Measurements from ENCODE around the gene FMNL3. TPM values are rescaled to one million over a fixed set of nuclear protein-coding genes. Genes with fewer than 3 reads are reported as not detected.

FMNL3 gene
- total RNA-seq, 1 experiment from 2014 or later: 3.5 TPM

DNA sequence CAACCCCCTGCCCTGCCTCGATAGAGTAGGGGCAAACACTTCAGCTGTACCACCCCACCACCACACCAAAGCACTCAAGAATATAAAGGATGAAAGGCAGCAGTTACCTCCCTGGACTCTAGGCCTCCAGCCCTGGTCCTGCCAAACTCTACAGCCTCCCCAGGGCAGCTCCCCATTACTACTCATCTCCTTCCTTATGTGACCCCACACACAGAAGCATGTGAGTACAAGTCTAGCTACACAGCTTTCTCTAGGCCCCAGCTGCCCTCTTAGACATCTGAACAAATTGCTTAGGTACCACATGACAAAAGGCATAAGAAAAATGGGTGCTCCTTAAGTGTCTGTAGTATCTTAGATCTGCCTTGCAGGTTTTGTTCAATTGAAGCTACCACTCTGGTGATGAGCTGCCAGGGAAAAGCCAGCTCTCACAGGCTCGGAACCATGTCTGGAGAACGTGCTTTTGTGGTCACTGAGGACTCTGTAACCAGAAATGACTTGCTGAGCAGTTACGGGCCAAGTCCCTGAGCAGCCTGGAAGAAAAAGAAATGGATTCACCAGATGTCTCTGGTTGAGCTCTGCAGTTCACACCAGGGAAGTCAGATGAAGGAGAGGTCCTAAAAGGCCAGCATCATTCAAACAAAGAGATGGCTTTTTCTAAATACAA, 32.8 kb downstream of the FMNL3 start:
- CTCF ChIA-PET: interaction anchor here (1.3 kb wide), 1 partner anchor 67 kb away, joined by 3 read pairs; the partner anchor contains the start of gene TMBIM6

DNA sequence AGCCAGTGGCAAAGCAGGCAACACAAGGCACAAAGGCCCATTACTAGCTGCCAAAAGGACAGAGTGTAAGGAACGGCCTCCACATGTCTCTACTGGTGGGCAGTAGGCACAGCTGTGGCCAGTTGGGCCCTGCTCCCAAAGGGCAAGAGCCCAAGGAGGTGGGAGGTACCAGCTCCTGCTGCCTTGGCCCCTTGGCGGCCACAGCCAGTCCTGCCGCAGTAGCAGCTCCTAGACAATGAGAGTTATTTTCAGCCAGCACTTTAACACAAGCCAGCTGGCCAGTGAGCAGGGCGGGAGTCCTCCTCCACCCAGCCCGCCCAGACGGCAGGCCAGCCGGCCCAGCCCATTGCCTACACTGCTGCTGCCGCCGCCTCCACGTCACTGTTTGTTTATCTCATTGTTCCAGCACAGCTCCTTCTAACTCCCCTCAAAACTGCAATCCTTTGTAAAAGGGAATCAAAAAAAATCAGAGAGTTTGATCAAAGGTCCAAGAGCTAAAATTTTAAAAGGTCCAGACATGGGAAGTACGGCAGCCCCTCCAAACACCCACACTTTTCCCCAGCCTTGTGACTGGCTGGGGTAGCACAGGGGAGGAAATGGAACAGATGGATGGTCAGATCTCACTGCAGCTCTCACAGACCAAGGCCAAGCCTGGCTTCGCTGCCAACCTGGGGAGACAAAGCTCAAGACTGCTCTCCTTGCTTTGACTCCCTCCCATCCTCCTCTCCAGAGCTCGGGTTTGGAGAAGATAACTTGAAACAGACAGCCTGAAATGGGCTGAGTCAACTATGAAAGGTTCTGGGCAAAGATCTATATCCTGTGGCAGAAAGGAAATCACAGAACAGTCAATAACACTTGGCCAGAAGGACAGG, 33.5 kb downstream of the FMNL3 start:
- ChIA-PET RAD21 (ENCODE audit: low non-redundant PET in 1 of 2, low total read pairs in 2 of 2, uncharacterized antibody in 2 of 2, unreplicated experiment in 2 of 2) (no interaction called here), CTCF (interaction anchor here (1.3 kb wide), 1 partner anchor 68 kb away, joined by 3 read pairs; the partner anchor contains the start of gene TMBIM6), POLR2A (interaction anchor here (1.1 kb wide), 1 partner anchor 68 kb away, joined by 3 read pairs; the partner anchor contains the start of gene TMBIM6)
- Histone ChIP-seq H3K9me2 (ENCODE audit: insufficient read depth) (no peaks in the 10 kb centered on the region), H3K4me2 (ENCODE audit: low read length) (no peak overlapping the region), H3K9ac (ENCODE audit: low read length) (no peak overlapping the region), H2AFZ (ENCODE audit: low read depth, low read length, poor library complexity, severe bottlenecking) (no peak overlapping the region), H3K79me2 (ENCODE audit: insufficient read depth, low read length) (no peaks in the 10 kb centered on the region), H4K20me1 (ENCODE audit: insufficient read depth) (no peaks in the 10 kb centered on the region), H3K9me3 (ENCODE audit: control insufficient read depth in 1 of 2, insufficient read depth in 1 of 2, low read depth in 1 of 2, low read length in 2 of 2) (no peaks in the 10 kb centered on the region), H3K4me3 (replicated peaks in 1 of 2; ENCODE audit: low read depth in 1 of 2, low read length in 2 of 2) (no peak overlapping the region), H3K36me3 (ENCODE audit: control insufficient read depth in 1 of 2, insufficient read depth in 2 of 2, low read length in 2 of 2) (no peaks in the 10 kb centered on the region), H3K27ac (ENCODE audit: low read depth, low read length) (no peak overlapping the region), H3K4me1 (ENCODE audit: control insufficient read depth in 1 of 2, insufficient read depth in 2 of 2, low read length in 2 of 2) (no peaks in the 10 kb centered on the region), H3K27me3 (ENCODE audit: insufficient read depth, low read length) (no peaks in the 10 kb centered on the region)
- ATAC-seq (no peak), DNase-seq (ENCODE audit: low read depth, low spot score) (no peak)
- no TSS peak for BruUV-seq (replicated peaks)
- intact Hi-C loops (cut with micrococcal nuclease): no loop called here
- TF ChIP-seq POLR2A (IDR thresholded peaks at IDR 0.05; ENCODE audit: borderline replicate concordance, extremely low read depth, insufficient read depth, insufficient read length) (no peak), ELF1 (IDR thresholded peaks at IDR 0.05; ENCODE audit: borderline replicate concordance, low read depth) (no peak), FOSL1 (IDR thresholded peaks at IDR 0.05; ENCODE audit: low read depth) (no peak)
- TF ChIP-seq, protein P1, sequence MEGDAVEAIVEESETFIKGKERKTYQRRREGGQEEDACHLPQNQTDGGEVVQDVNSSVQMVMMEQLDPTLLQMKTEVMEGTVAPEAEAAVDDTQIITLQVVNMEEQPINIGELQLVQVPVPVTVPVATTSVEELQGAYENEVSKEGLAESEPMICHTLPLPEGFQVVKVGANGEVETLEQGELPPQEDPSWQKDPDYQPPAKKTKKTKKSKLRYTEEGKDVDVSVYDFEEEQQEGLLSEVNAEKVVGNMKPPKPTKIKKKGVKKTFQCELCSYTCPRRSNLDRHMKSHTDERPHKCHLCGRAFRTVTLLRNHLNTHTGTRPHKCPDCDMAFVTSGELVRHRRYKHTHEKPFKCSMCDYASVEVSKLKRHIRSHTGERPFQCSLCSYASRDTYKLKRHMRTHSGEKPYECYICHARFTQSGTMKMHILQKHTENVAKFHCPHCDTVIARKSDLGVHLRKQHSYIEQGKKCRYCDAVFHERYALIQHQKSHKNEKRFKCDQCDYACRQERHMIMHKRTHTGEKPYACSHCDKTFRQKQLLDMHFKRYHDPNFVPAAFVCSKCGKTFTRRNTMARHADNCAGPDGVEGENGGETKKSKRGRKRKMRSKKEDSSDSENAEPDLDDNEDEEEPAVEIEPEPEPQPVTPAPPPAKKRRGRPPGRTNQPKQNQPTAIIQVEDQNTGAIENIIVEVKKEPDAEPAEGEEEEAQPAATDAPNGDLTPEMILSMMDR (IDR thresholded peaks at IDR 0.05 in 2 of 3, conservative IDR thresholded peaks at IDR 0.05 in 1 of 3; ENCODE audit: borderline replicate concordance in 1 of 3, insufficient read depth in 1 of 3, low read depth in 2 of 3, low read length in 2 of 3): no peak
- TF ChIP-seq, protein P2, sequence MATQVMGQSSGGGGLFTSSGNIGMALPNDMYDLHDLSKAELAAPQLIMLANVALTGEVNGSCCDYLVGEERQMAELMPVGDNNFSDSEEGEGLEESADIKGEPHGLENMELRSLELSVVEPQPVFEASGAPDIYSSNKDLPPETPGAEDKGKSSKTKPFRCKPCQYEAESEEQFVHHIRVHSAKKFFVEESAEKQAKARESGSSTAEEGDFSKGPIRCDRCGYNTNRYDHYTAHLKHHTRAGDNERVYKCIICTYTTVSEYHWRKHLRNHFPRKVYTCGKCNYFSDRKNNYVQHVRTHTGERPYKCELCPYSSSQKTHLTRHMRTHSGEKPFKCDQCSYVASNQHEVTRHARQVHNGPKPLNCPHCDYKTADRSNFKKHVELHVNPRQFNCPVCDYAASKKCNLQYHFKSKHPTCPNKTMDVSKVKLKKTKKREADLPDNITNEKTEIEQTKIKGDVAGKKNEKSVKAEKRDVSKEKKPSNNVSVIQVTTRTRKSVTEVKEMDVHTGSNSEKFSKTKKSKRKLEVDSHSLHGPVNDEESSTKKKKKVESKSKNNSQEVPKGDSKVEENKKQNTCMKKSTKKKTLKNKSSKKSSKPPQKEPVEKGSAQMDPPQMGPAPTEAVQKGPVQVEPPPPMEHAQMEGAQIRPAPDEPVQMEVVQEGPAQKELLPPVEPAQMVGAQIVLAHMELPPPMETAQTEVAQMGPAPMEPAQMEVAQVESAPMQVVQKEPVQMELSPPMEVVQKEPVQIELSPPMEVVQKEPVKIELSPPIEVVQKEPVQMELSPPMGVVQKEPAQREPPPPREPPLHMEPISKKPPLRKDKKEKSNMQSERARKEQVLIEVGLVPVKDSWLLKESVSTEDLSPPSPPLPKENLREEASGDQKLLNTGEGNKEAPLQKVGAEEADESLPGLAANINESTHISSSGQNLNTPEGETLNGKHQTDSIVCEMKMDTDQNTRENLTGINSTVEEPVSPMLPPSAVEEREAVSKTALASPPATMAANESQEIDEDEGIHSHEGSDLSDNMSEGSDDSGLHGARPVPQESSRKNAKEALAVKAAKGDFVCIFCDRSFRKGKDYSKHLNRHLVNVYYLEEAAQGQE (IDR thresholded peaks at IDR 0.05; ENCODE audit: low read depth): no peak

More for the DNA sequence above, 32.8 kb downstream of the FMNL3 start:
- H3K9me2 ChIP-seq (ENCODE audit: insufficient read depth): no peaks in the 10 kb centered on the region
- H4K20me1 ChIP-seq (ENCODE audit: insufficient read depth): no peaks in the 10 kb centered on the region
- BruUV-seq (replicated peaks): no TSS peak
- DNase-seq (ENCODE audit: low read depth, low spot score) (no peak), ATAC-seq (no peak)
- no peak overlapping the region for H3K4me3 ChIP-seq (replicated peaks in 1 of 2; ENCODE audit: low read depth in 1 of 2, low read length in 2 of 2)
- ChIA-PET POLR2A (no interaction called here), RAD21 (ENCODE audit: low non-redundant PET in 1 of 2, low total read pairs in 2 of 2, uncharacterized antibody in 2 of 2, unreplicated experiment in 2 of 2) (no interaction called here)
- no peaks in the 10 kb centered on the region for H3K27me3 ChIP-seq (ENCODE audit: insufficient read depth, low read length)
- no peak overlapping the region for H3K27ac ChIP-seq (ENCODE audit: low read depth, low read length)
- H3K9me3 ChIP-seq (ENCODE audit: control insufficient read depth in 1 of 2, insufficient read depth in 1 of 2, low read depth in 1 of 2, low read length in 2 of 2): no peaks in the 10 kb centered on the region
- H3K9ac ChIP-seq (ENCODE audit: low read length): no peak overlapping the region
- H3K36me3 ChIP-seq (ENCODE audit: control insufficient read depth in 1 of 2, insufficient read depth in 2 of 2, low read length in 2 of 2): no peaks in the 10 kb centered on the region
- H3K4me2 ChIP-seq (ENCODE audit: low read length): no peak overlapping the region
- no peaks in the 10 kb centered on the region for H3K4me1 ChIP-seq (ENCODE audit: control insufficient read depth in 1 of 2, insufficient read depth in 2 of 2, low read length in 2 of 2)
- intact Hi-C loops (cut with micrococcal nuclease): no loop called here
- TF ChIP-seq, protein P3, sequence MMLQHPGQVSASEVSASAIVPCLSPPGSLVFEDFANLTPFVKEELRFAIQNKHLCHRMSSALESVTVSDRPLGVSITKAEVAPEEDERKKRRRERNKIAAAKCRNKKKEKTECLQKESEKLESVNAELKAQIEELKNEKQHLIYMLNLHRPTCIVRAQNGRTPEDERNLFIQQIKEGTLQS (IDR thresholded peaks at IDR 0.05): no peak
- TF ChIP-seq JUND (IDR thresholded peaks at IDR 0.05): no peak
- TF ChIP-seq SP1 (IDR thresholded peaks at IDR 0.05; ENCODE audit: low read depth): no peak
- no peak for TF ChIP-seq ELF1 (IDR thresholded peaks at IDR 0.05; ENCODE audit: borderline replicate concordance, low read depth)
- TF ChIP-seq POLR2AphosphoS5 (IDR thresholded peaks at IDR 0.05; ENCODE audit: low read depth, low read length): no peak
- TF ChIP-seq, protein P4, sequence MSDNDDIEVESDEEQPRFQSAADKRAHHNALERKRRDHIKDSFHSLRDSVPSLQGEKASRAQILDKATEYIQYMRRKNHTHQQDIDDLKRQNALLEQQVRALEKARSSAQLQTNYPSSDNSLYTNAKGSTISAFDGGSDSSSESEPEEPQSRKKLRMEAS (IDR thresholded peaks at IDR 0.05): no peak
- no peaks in the 10 kb centered on the region for H3K79me2 ChIP-seq (ENCODE audit: insufficient read depth, low read length)
- no peak overlapping the region for H2AFZ ChIP-seq (ENCODE audit: low read depth, low read length, poor library complexity, severe bottlenecking)
